ENCODE results near the gene SLC38A10.

Gene SLC38A10

GRCh38 chr17:81251709-81252301 is 43.3 kb downstream of the SLC38A10 start:
- H3K4me2 ChIP-seq (ENCODE audit: low read length): no peak overlapping the region
- H3K9ac ChIP-seq: no peak overlapping the region
- H3K9me3 ChIP-seq (ENCODE audit: control insufficient read depth, low read length): no peaks in the 10 kb centered on the region
- no peak overlapping the region for H2AFZ ChIP-seq
- no peaks in the 10 kb centered on the region for H3K36me3 ChIP-seq (ENCODE audit: control insufficient read depth, insufficient read depth, low read length)
- no peak for TF ChIP-seq CTCF (IDR thresholded peaks at IDR 0.05)
- H3K27me3 ChIP-seq (ENCODE audit: control insufficient read depth, insufficient read depth, low read length): no peaks in the 10 kb centered on the region
- no peak overlapping the region for H3K4me3 ChIP-seq (ENCODE audit: low read depth, low read length)
- peaks cover 11% of the 10 kb centered on the region for H3K79me2 ChIP-seq
- H3K4me1 ChIP-seq: peaks cover 24% of the 10 kb centered on the region
- no peak overlapping the region for H3K27ac ChIP-seq

GRCh38 chr17:81251094-81251708 is 43.9 kb downstream of the SLC38A10 start:
- Histone ChIP-seq H3K27ac (no peak overlapping the region), H3K36me3 (ENCODE audit: control insufficient read depth, insufficient read depth, low read length) (no peaks in the 10 kb centered on the region), H3K27me3 (ENCODE audit: control insufficient read depth, insufficient read depth, low read length) (no peaks in the 10 kb centered on the region), H3K9me3 (ENCODE audit: control insufficient read depth, low read length) (no peaks in the 10 kb centered on the region), H3K9ac (no peak overlapping the region), H2AFZ (no peak overlapping the region), H3K79me2 (peaks cover 11% of the 10 kb centered on the region), H3K4me3 (ENCODE audit: low read depth, low read length) (no peak overlapping the region), H3K4me1 (peaks cover 18% of the 10 kb centered on the region), H3K4me2 (ENCODE audit: low read length) (no peak overlapping the region)
- no peak for TF ChIP-seq CTCF (IDR thresholded peaks at IDR 0.05)

- TF ChIP-seq CTCF (IDR thresholded peaks at IDR 0.05): no peak
These were observed 44.6 kb downstream of the SLC38A10 start for GRCh38 chr17:81250286-81251093.

GRCh38 chr17:81249223-81250040 is 45.7 kb downstream of the SLC38A10 start:
- Histone ChIP-seq H3K4me1 (peaks cover 4% of the 10 kb centered on the region), H3K4me2 (ENCODE audit: low read length) (no peak overlapping the region), H3K9me3 (ENCODE audit: control insufficient read depth, low read length) (no peaks in the 10 kb centered on the region), H2AFZ (no peak overlapping the region), H3K79me2 (peaks cover 11% of the 10 kb centered on the region), H3K9ac (no peak overlapping the region), H3K27me3 (ENCODE audit: control insufficient read depth, insufficient read depth, low read length) (no peaks in the 10 kb centered on the region), H3K27ac (no peak overlapping the region), H3K36me3 (ENCODE audit: control insufficient read depth, insufficient read depth, low read length) (no peaks in the 10 kb centered on the region), H3K4me3 (ENCODE audit: low read depth, low read length) (no peak overlapping the region)
- no peak for TF ChIP-seq CTCF (IDR thresholded peaks at IDR 0.05)

More at GRCh38 chr17:81250286-81251093, 44.6 kb downstream of the SLC38A10 start:
- Histone ChIP-seq H3K4me2 (ENCODE audit: low read length) (no peak overlapping the region), H2AFZ (no peak overlapping the region), H3K9ac (no peak overlapping the region), H3K4me1 (peaks cover 11% of the 10 kb centered on the region), H3K9me3 (ENCODE audit: control insufficient read depth, low read length) (no peaks in the 10 kb centered on the region), H3K27me3 (ENCODE audit: control insufficient read depth, insufficient read depth, low read length) (no peaks in the 10 kb centered on the region), H3K36me3 (ENCODE audit: control insufficient read depth, insufficient read depth, low read length) (no peaks in the 10 kb centered on the region), H3K79me2 (peaks cover 11% of the 10 kb centered on the region), H3K4me3 (ENCODE audit: low read depth, low read length) (no peak overlapping the region), H3K27ac (no peak overlapping the region)

Data from parathyroid adenoma (tissue), 2 donors.